ENCODE results near the gene TMIGD3. TPM values are rescaled to one million over a fixed set of nuclear protein-coding genes. Genes with fewer than 3 reads are reported as not detected.

Gene TMIGD3
- total and polyA plus RNA-seq, 4 donors = 1.6 to 34.6 (median 4.1) TPM

GRCh38 chr1:111470596-111470995 is 32.8 kb downstream of the TMIGD3 start:
- DNase-seq = no peak
- no peak overlapping the region for H3K4me3 ChIP-seq
- 68% methylated on average over 5 of the region's 5 CpGs for WGBS, 2 donors
- peaks cover 0 to 7% (median 0%) of the 10 kb centered on the region in 5 donors for H3K4me1 ChIP-seq (ENCODE audit: control insufficient read depth in 5 of 5, insufficient read depth in 5 of 5, low read length in 5 of 5)
- H3K9me3 ChIP-seq (ENCODE audit: control insufficient read depth in 4 of 4, insufficient read depth in 3 of 4, low read length in 3 of 4) = no peaks in the 10 kb centered on the region
- no peak overlapping the region for H3K9ac ChIP-seq (ENCODE audit: insufficient read depth in 1 of 2, low read length in 2 of 2)
- no peaks in the 10 kb centered on the region for H3K27me3 ChIP-seq (ENCODE audit: control insufficient read depth in 3 of 3, insufficient read depth in 3 of 3, low read length in 2 of 3)
- ATAC-seq (ENCODE audit: insufficient read depth, low FRiP score) = no peak
- no peak overlapping the region for H3K27ac ChIP-seq (ENCODE audit: low read depth in 1 of 2, low read length in 1 of 2)
- peaks cover 4 to 32% (median 16%) of the 10 kb centered on the region in 4 donors for H3K36me3 ChIP-seq (ENCODE audit: control insufficient read depth in 4 of 4, insufficient read depth in 4 of 4, low read length in 4 of 4)
- no peak for TF ChIP-seq CTCF (IDR thresholded peaks at IDR 0.05; ENCODE audit: control extremely low read depth, extremely low read depth)

GRCh38 chr1:111469539-111469938 is 33.9 kb downstream of the TMIGD3 start:
- Histone ChIP-seq H3K27ac (ENCODE audit: low read depth in 1 of 2, low read length in 1 of 2) (no peak overlapping the region), H3K9me3 (ENCODE audit: control insufficient read depth in 4 of 4, insufficient read depth in 3 of 4, low read length in 3 of 4) (no peaks in the 10 kb centered on the region), H3K4me3 (no peak overlapping the region), H3K36me3 (ENCODE audit: control insufficient read depth in 4 of 4, insufficient read depth in 4 of 4, low read length in 4 of 4) (peaks cover 4 to 33% (median 18%) of the 10 kb centered on the region in 4 donors), H3K4me1 (ENCODE audit: control insufficient read depth in 5 of 5, insufficient read depth in 5 of 5, low read length in 5 of 5) (peaks cover 0 to 5% (median 0%) of the 10 kb centered on the region in 5 donors), H3K9ac (ENCODE audit: insufficient read depth in 1 of 2, low read length in 2 of 2) (no peak overlapping the region), H3K27me3 (ENCODE audit: control insufficient read depth in 3 of 3, insufficient read depth in 3 of 3, low read length in 2 of 3) (no peaks in the 10 kb centered on the region)
- TF ChIP-seq CTCF (IDR thresholded peaks at IDR 0.05; ENCODE audit: control extremely low read depth, extremely low read depth) = no peak
- ATAC-seq (ENCODE audit: insufficient read depth, low FRiP score) = no peak
- DNase-seq = no peak

GRCh38 chr1:111468717-111469100 is 34.7 kb downstream of the TMIGD3 start:
- no peaks in the 10 kb centered on the region for H3K27me3 ChIP-seq (ENCODE audit: control insufficient read depth in 3 of 3, insufficient read depth in 3 of 3, low read length in 2 of 3)
- TF ChIP-seq CTCF (IDR thresholded peaks at IDR 0.05; ENCODE audit: control extremely low read depth, extremely low read depth) = no peak
- DNase-seq (no peak), ATAC-seq (ENCODE audit: insufficient read depth, low FRiP score) (no peak)
- H3K9ac ChIP-seq (ENCODE audit: insufficient read depth in 1 of 2, low read length in 2 of 2) = no peak overlapping the region
- peaks cover 3 to 33% (median 18%) of the 10 kb centered on the region in 4 donors for H3K36me3 ChIP-seq (ENCODE audit: control insufficient read depth in 4 of 4, insufficient read depth in 4 of 4, low read length in 4 of 4)
- no peak overlapping the region for H3K4me3 ChIP-seq
- peaks cover 0 to 3% (median 0%) of the 10 kb centered on the region in 5 donors for H3K4me1 ChIP-seq (ENCODE audit: control insufficient read depth in 5 of 5, insufficient read depth in 5 of 5, low read length in 5 of 5)
- no peak overlapping the region for H3K27ac ChIP-seq (ENCODE audit: low read depth in 1 of 2, low read length in 1 of 2)
- H3K9me3 ChIP-seq (ENCODE audit: control insufficient read depth in 4 of 4, insufficient read depth in 3 of 4, low read length in 3 of 4) = no peaks in the 10 kb centered on the region

All from lung (tissue), 12 donors.